GM12878 (cell line): ENCODE data around the gene HAPLN2. TPM values are rescaled to one million over a fixed set of nuclear protein-coding genes. Genes with fewer than 3 reads are reported as not detected.

Experiments used
- ATAC-seq: fragments of 200-7000 bp; cut with Tn5 transposase; 3 replicates; pipeline ENCODE4 v1.9.1; 2020; ENCODE audit warnings: mild to moderate bottlenecking, moderate library complexity
- BruUV-seq: library from RNA; stranded (reverse); fragments of 400-500 nt; replicated peaks from 2 replicates; lab custom pipeline; 2021; lab: Mats Ljungman, UMichigan
- CTCF ChIA-PET: fragments of 300-600 bp; sonication (Branson Sonifier 250); formaldehyde crosslinking; extraction: SDS; loops from one replicate; lab custom pipeline; 2021; ENCODE audit warnings: inconsistent platforms; lab: Yijun Ruan, JAX
- POLR2A ChIA-PET: fragments of 350-600 bp; formaldehyde crosslinking; extraction: SDS; loops from one replicate; lab custom pipeline; 2021; ENCODE audit warnings: inconsistent platforms; lab: Charles Lee
- RAD21 ChIA-PET: fragments of 300-600 bp; sonication (Branson Sonifier 250); formaldehyde crosslinking; loops from one replicate; lab custom pipeline; 2023; ENCODE audit warnings: antibody characterized with exemption; ENCODE audit not compliant: unreplicated experiment; lab: Charles Lee
- SMC1A ChIA-PET: fragments of 300-600 bp; sonication (Branson Sonifier 250); formaldehyde crosslinking; loops from one replicate; lab custom pipeline; 2023; ENCODE audit not compliant: unreplicated experiment, uncharacterized antibody; lab: Charles Lee
- DNase-seq: peaks from one replicate; pipeline ENCODE4 v3.0.0-alpha.2; 2011; ENCODE audit warnings: low read depth, low spot score
- FAIRE-seq: peaks from 3 replicates; lab custom pipeline; 2011; peaks lifted over from hg19 to GRCh38; lab: Jason Lieb, UNC
- H2AFZ ChIP-seq: 2 replicates; pipeline ENCODE4 v1.6.0; 2011; ENCODE audit warnings: low read depth, low read length, control low read depth; ENCODE audit not compliant: control insufficient read depth
- H3K27ac ChIP-seq: 2 replicates; pipeline ENCODE4 v1.5.1; 2011; ENCODE audit warnings: control low read depth; ENCODE audit not compliant: control insufficient read depth, insufficient read depth
- H3K27me3 ChIP-seq, 2 experiments: replicated peaks in 1 of 2; 2 replicates each; pipeline versions ENCODE4 v1.6.0 to v1.6.1; 2011; ENCODE audit warnings: low read length in 1 of 2; ENCODE audit not compliant: control insufficient read depth in 2 of 2, insufficient read depth in 2 of 2
- H3K36me3 ChIP-seq, 2 experiments: 2 replicates each; pipeline ENCODE4 v1.5.1; 2011; ENCODE audit warnings: low read length in 1 of 2; ENCODE audit not compliant: control insufficient read depth in 2 of 2, insufficient read depth in 2 of 2
- H3K4me1 ChIP-seq: 2 replicates; pipeline ENCODE4 v1.6.1; 2011; ENCODE audit warnings: mild to moderate bottlenecking, low read length, moderate library complexity, mixed read lengths; ENCODE audit not compliant: control insufficient read depth, insufficient read depth
- H3K4me2 ChIP-seq: 2 replicates; pipeline ENCODE4 v1.6.0; 2011; ENCODE audit warnings: control low read depth; ENCODE audit not compliant: control insufficient read depth, insufficient read depth
- H3K4me3 ChIP-seq: fragments of 200-600 bp; sonication (generic); 2 replicates; pipeline ENCODE4 v1.5.1; 2016
- H3K79me2 ChIP-seq: 2 replicates; pipeline ENCODE4 v1.6.0; 2011; ENCODE audit warnings: low read length; ENCODE audit not compliant: control insufficient read depth, insufficient read depth
- H3K9ac ChIP-seq: 2 replicates; pipeline ENCODE4 v1.8.0; 2011; ENCODE audit warnings: low read length, control low read depth, mixed read lengths; ENCODE audit not compliant: control insufficient read depth, insufficient read depth
- H3K9me3 ChIP-seq: replicated peaks from 3 replicates; pipeline ENCODE4 v1.5.1; 2011; ENCODE audit warnings: mild to moderate bottlenecking, low read length; ENCODE audit not compliant: control insufficient read depth, insufficient read depth
- H4K20me1 ChIP-seq: 2 replicates; pipeline ENCODE4 v1.6.0; 2011; ENCODE audit not compliant: control insufficient read depth, insufficient read depth
- POU2F2 ChIP-seq: IDR thresholded peaks from 3 replicates; pipeline ENCODE4 v1.6.1; 2011; ENCODE audit warnings: low read depth, mild to moderate bottlenecking, low read length, borderline replicate concordance
- WGBS: methylation state at CpG from one replicate; pipeline ENCODE4 v1.1.6; 2016; ENCODE audit warnings: low lambda C conversion rate; ENCODE audit not compliant: insufficient replicate concordance, insufficient coverage; ENCODE audit errors: missing lambda C conversion rate; 5-methylcytosine and 5-hydroxymethylcytosine counted together
- in situ Hi-C: fragments of 300-500 bp; cut with MboI; formaldehyde crosslinking; loops from 9 replicates; pipeline ENCODE4 v1.14.3; 2018; ENCODE audit warnings: mixed read lengths
- intact Hi-C: fragments of 100-400 bp; cut with micrococcal nuclease; formaldehyde crosslinking; loops from one replicate; pipeline ENCODE4 v1.14.2; 2022; ENCODE audit not compliant: unreplicated experiment
- polyA plus RNA-seq, 11 experiments: library from polyadenylated mRNA; depleted of rRNA in 4 of 11; unstranded in 6 of 11; stranded (reverse) in 5 of 11; fragments of >200 nt; fragmentation: Nextera tagmentation in 4 of 11; fragmentation: Illumina TruSeq in 1 of 11; extraction: Ambion mirVana in 4 of 11; extraction: Trizol in 1 of 11; gene quantifications; 1 replicate in 1 of 11; 2 replicates in 10 of 11; pipeline versions ENCODE4 v1.2.1 to v1.2.3, GENCODE V29; 2011 to 2016; ENCODE audit warnings: inconsistent platforms in 2 of 11, missing spikeins in 2 of 11, low read depth in 1 of 11
- total RNA-seq, 4 experiments: library from RNA; depleted of rRNA in 3 of 4; stranded (reverse); fragments of >200 nt in 3 of 4; fragmentation: Illumina TruSeq in 1 of 4; extraction: Trizol in 1 of 4; gene quantifications; 2 replicates each; pipeline versions ENCODE4 v1.2.1 to v1.2.3, GENCODE V29; 2013 to 2021
- TF ChIP-seq, protein P1 (sequence below): fragments of 450-650 bp; IDR thresholded peaks from 2 replicates; pipeline ENCODE4 v1.6.1; 2016; ENCODE audit warnings: mild to moderate bottlenecking, moderate library complexity, borderline replicate concordance

The HAPLN2 gene
- total and polyA plus RNA-seq, 10 of the 15 experiments (the other 5 are each of a cell fraction or from before 2014, with no cell fraction given) = 0.15 to 0.24 TPM; not detected in 8

DNA sequence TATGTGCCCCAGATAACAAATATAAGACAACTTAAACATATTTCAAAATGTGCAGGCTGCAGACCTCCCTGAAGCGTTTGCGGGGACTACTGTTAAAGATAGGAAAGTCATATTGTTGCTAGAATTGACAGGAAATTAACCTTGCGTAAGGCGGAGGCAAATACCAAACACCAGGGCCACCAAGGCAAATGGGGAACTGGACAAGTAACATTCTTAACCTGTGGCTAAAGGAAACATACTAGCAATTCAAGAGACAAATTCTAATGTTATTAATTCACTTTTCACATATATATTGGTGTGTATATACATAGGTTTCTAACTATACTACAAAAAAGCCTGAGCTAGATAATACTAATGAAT, 6.8 kb downstream of the HAPLN2 start:
- no peak overlapping the region for H3K4me3 ChIP-seq
- TF ChIP-seq, protein P1, sequence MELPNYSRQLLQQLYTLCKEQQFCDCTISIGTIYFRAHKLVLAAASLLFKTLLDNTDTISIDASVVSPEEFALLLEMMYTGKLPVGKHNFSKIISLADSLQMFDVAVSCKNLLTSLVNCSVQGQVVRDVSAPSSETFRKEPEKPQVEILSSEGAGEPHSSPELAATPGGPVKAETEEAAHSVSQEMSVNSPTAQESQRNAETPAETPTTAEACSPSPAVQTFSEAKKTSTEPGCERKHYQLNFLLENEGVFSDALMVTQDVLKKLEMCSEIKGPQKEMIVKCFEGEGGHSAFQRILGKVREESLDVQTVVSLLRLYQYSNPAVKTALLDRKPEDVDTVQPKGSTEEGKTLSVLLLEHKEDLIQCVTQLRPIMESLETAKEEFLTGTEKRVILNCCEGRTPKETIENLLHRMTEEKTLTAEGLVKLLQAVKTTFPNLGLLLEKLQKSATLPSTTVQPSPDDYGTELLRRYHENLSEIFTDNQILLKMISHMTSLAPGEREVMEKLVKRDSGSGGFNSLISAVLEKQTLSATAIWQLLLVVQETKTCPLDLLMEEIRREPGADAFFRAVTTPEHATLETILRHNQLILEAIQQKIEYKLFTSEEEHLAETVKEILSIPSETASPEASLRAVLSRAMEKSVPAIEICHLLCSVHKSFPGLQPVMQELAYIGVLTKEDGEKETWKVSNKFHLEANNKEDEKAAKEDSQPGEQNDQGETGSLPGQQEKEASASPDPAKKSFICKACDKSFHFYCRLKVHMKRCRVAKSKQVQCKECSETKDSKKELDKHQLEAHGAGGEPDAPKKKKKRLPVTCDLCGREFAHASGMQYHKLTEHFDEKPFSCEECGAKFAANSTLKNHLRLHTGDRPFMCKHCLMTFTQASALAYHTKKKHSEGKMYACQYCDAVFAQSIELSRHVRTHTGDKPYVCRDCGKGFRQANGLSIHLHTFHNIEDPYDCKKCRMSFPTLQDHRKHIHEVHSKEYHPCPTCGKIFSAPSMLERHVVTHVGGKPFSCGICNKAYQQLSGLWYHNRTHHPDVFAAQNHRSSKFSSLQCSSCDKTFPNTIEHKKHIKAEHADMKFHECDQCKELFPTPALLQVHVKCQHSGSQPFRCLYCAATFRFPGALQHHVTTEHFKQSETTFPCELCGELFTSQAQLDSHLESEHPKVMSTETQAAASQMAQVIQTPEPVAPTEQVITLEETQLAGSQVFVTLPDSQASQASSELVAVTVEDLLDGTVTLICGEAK = no peak
- no peak for TF ChIP-seq POU2F2
- ChIA-PET RAD21 (interaction anchor here (0.6 to 2.4 kb wide), 6 partner anchors 17 to 240 kb away, joined by 3 to 20 read pairs (median 4); no protein-coding TSS in a partner anchor), CTCF (interaction anchor here (0.8 to 9.2 kb wide), 21 partner anchors 11 to 264 kb away, joined by 3 to 208 read pairs (median 8); partner anchors contain the start of genes BCAN, CRABP2, NAXE and NES), POLR2A (interaction anchor here (1.1 kb wide), 1 partner anchor 52 kb away, joined by 7 read pairs; no protein-coding TSS in a partner anchor), SMC1A (interaction anchor here (0.8 to 3.0 kb wide), 11 partner anchors 11 to 100 kb away, joined by 3 to 18 read pairs (median 5); no protein-coding TSS in a partner anchor)
- no peaks in the 10 kb centered on the region for H3K4me1 ChIP-seq
- intact Hi-C loops = loop anchor here (1.0 to 10.0 kb wide), 2 partner anchors 52 to 99 kb away; partner anchors contain the start of genes ISG20L2 and METTL25B
- DNase-seq (no peak), FAIRE-seq (no peak), ATAC-seq (no peak)
- no peaks in the 10 kb centered on the region for H3K9me3 ChIP-seq
- 49% methylated on average over 4 of the region's 4 CpGs for WGBS
- H3K79me2 ChIP-seq = no peaks in the 10 kb centered on the region
- no peak overlapping the region for H3K4me2 ChIP-seq
- H3K27ac ChIP-seq = no peak overlapping the region
- H4K20me1 ChIP-seq = no peaks in the 10 kb centered on the region
- no peak overlapping the region for H3K9ac ChIP-seq
- H2AFZ ChIP-seq = no peak overlapping the region
- no TSS peak for BruUV-seq
- in situ Hi-C loops = no loop called here
- H3K27me3 ChIP-seq = peaks cover 10 to 18% of the 10 kb centered on the region in 2 experiments; a peak in 3 of 4 replicates
- H3K36me3 ChIP-seq = no peaks in the 10 kb centered on the region
